ENCODE data around the gene TEAD2. TPM values are rescaled to one million over a fixed set of nuclear protein-coding genes. Genes with fewer than 3 reads are reported as not detected.

Gene TEAD2
- total and polyA plus RNA-seq, 9 of the 15 experiments (the other 6 are each of a cell fraction or from before 2014, with no cell fraction given): 1.6 to 27.0 (median 13.9) TPM

GRCh38 chr19:49347191-49347590 is 15.0 kb downstream of the TEAD2 start:
- peaks cover 46% of the 10 kb centered on the region; the same call in 2 of the 3 replicates for H3K36me3 ChIP-seq (ENCODE audit: control insufficient read depth, insufficient read depth, low read length)
- peaks cover 0 to 5% of the 10 kb centered on the region in 2 experiments; a peak in 2 of 5 replicates for H3K4me1 ChIP-seq (replicated peaks in 1 of 2; ENCODE audit: control insufficient read depth in 2 of 2, insufficient read depth in 2 of 2, low read length in 2 of 2)
- no peak for DNase-seq (ENCODE audit: extremely low read depth in 1 of 4, low spot score in 3 of 4)
- in situ Hi-C loops (cut with MboI): no loop called here
- H3K4me2 ChIP-seq (ENCODE audit: insufficient read depth, low read length): no peak overlapping the region
- H3K9me1 ChIP-seq (ENCODE audit: control insufficient read depth, insufficient read depth, low read length): no peaks in the 10 kb centered on the region
- no peak overlapping the region for H3K9ac ChIP-seq (ENCODE audit: insufficient read depth in 1 of 2, low read depth in 2 of 2, low read length in 2 of 2)
- no peak overlapping the region for H3K27ac ChIP-seq (ENCODE audit: extremely low read depth, low read depth, low read length)
- no peak for TF ChIP-seq FOXA1 (IDR thresholded peaks at IDR 0.05; ENCODE audit: borderline replicate concordance)
- no peak for TF ChIP-seq KAT2B (IDR thresholded peaks at IDR 0.05; ENCODE audit: low read depth, low read length)
- no peak for TF ChIP-seq TFAM (CRISPR knock-in tag; conservative IDR thresholded peaks at IDR 0.05)
- no peak for TF ChIP-seq TCF7 (IDR thresholded peaks at IDR 0.05; ENCODE audit: borderline replicate concordance)
- no peak for TF ChIP-seq ID3 (CRISPR knock-in tag; IDR thresholded peaks at IDR 0.05)
- no peak for TF ChIP-seq ID3 (tag; IDR thresholded peaks at IDR 0.05)
- no peak for TF ChIP-seq ZNF274 (IDR thresholded peaks at IDR 0.05; ENCODE audit: borderline replicate concordance, low read depth, low read length)
- no peak for TF ChIP-seq HDAC1 (IDR thresholded peaks at IDR 0.05)
- no peak for TF ChIP-seq MCM2 (IDR thresholded peaks at IDR 0.05; ENCODE audit: low read depth)
- no peak for TF ChIP-seq SMARCC2 (IDR thresholded peaks at IDR 0.05; ENCODE audit: low read depth)
- TF ChIP-seq, protein P1, sequence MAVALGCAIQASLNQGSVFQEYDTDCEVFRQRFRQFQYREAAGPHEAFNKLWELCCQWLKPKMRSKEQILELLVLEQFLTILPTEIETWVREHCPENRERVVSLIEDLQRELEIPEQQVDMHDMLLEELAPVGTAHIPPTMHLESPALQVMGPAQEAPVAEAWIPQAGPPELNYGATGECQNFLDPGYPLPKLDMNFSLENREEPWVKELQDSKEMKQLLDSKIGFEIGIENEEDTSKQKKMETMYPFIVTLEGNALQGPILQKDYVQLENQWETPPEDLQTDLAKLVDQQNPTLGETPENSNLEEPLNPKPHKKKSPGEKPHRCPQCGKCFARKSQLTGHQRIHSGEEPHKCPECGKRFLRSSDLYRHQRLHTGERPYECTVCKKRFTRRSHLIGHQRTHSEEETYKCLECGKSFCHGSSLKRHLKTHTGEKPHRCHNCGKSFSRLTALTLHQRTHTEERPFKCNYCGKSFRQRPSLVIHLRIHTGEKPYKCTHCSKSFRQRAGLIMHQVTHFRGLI (CRISPR knock-in tag; IDR thresholded peaks at IDR 0.05): no peak
- TF ChIP-seq ZNF253 (CRISPR knock-in tag; conservative IDR thresholded peaks at IDR 0.05): no peak
- TF ChIP-seq ZNF324 (CRISPR knock-in tag; IDR thresholded peaks at IDR 0.05): no peak
- H3K9me3 ChIP-seq (replicated peaks; ENCODE audit: control insufficient read depth, insufficient read depth, low read depth, low read length): no peaks in the 10 kb centered on the region
- intact Hi-C loops (cut with micrococcal nuclease): no loop called here
- ChIA-PET POLR2A (interaction anchor here (0.6 kb wide), 2 partner anchors 183 to 189 kb away, joined by 3 read pairs; no protein-coding TSS in a partner anchor), CTCF (ENCODE audit: low intra/inter-chr PET ratio) (no interaction called here)
- no peak overlapping the region for H3K4me3 ChIP-seq
- H4K20me1 ChIP-seq (replicated peaks; ENCODE audit: control insufficient read depth, insufficient read depth, low read length): no peaks in the 10 kb centered on the region
- FAIRE-seq: no peak
- no peaks in the 10 kb centered on the region for H3K79me2 ChIP-seq (ENCODE audit: control insufficient read depth, insufficient read depth, low read length)
- no peak overlapping the region for H2AFZ ChIP-seq (ENCODE audit: low read depth, low read length)
- no TSS peak for BruUV-seq (replicated peaks)
- no peaks in the 10 kb centered on the region for H3K27me3 ChIP-seq (ENCODE audit: control insufficient read depth in 2 of 2, insufficient read depth in 2 of 2, low read length in 2 of 2)
- ATAC-seq: no peak
- WGBS (ENCODE audit: insufficient coverage, low coverage, missing lambda C conversion rate): 93% methylated on average over 15 of the region's 15 CpGs

Measured in K562 (cell line).